Activated T-cell treated with anti-CD3 and anti-CD28 coated beads, Interleukin-2, amount 50 U/mL, for 24 hours (primary cell): ENCODE data around the gene ABL2.

ENCODE experiments used
- DNase-seq: peaks from one replicate; pipeline ENCODE4 v3.0.0-alpha.2; 2020
- H3K27ac Mint-ChIP-seq: 2 replicates; pipeline ENCODE4 v1.8.0; 2020; ENCODE audit warnings: mild to moderate bottlenecking, mixed read lengths
- H3K27me3 Mint-ChIP-seq: 2 replicates; pipeline ENCODE4 v1.8.0; 2020; ENCODE audit warnings: mixed read lengths
- H3K36me3 Mint-ChIP-seq: 2 replicates; pipeline ENCODE4 v1.8.0; 2020; ENCODE audit warnings: low read depth, mixed read lengths
- H3K4me1 Mint-ChIP-seq: 2 replicates; pipeline ENCODE4 v1.8.0; 2020; ENCODE audit warnings: low read depth, mixed read lengths
- H3K4me3 Mint-ChIP-seq: 2 replicates; pipeline ENCODE4 v1.8.0; 2020; ENCODE audit warnings: mild to moderate bottlenecking, moderate library complexity, mixed read lengths
- H3K9me3 Mint-ChIP-seq: 2 replicates; pipeline ENCODE4 v1.8.0; 2020; ENCODE audit warnings: mixed read lengths

Gene ABL2

DNA sequence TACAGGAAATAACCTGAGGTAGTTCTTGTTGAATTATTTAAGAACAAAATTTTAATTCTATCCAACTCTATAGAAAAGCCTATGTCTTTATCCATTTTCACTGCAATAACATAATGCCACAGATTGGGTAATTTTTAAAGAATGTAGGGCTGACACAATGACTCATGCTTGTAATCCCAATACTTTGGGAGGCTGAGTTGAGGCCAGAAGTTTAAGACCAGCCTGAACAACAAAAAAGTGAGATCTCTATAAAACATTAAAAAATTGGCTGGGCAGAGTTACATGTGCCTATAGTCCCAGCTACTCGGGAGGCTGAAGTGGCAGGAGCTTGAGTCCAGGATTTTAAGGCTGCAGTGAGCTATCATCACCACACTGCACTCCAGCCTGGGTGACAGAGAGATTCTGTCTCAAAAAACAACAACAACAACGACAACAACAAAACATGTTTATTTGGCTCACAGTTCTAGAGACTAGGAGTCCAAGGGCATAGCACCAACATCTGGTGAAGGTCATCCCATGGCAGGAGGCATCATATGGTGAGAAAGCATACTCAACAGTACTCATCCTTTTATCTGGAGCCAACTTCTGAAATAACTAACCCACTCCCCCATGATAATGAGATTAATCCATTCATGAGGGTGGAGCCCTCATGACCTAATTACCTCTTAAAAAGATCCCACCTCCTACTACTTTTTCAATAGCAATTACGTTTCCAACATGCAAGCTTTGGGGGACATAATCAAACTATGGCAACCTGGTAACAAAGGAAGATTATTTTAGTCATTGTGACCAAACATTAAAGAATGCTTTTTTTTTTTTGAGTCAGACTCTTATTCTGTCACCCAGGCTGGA, 59.6 kb downstream of the ABL2 start:
- H3K27me3 Mint-ChIP-seq = no peaks in the 10 kb centered on the region
- no peak overlapping the region for H3K27ac Mint-ChIP-seq
- no peaks in the 10 kb centered on the region for H3K36me3 Mint-ChIP-seq
- H3K4me3 Mint-ChIP-seq = no peak overlapping the region
- DNase-seq = no peak
- H3K9me3 Mint-ChIP-seq = no peaks in the 10 kb centered on the region
- H3K4me1 Mint-ChIP-seq = peaks cover 20% of the 10 kb centered on the region

DNA sequence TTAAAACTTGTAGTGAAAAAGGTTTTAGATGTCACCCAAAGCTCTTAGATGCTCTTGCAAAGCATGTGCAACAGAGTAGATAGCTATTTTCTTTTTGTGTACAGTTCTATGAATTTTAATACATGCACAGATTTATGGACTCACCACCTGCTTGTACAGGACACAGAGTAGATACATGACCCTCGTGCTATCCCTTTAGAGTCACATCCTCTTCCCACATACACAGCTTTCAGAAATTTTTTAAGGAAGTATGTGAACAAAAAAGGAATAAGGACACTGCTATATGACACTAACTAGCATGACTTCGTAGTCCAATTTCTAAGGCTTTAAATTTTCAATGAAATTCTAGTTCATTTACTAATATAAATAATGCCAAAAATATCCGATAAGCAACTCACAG, 60.9 kb downstream of the ABL2 start:
- H3K4me1 Mint-ChIP-seq = peaks cover 28% of the 10 kb centered on the region

DNA sequence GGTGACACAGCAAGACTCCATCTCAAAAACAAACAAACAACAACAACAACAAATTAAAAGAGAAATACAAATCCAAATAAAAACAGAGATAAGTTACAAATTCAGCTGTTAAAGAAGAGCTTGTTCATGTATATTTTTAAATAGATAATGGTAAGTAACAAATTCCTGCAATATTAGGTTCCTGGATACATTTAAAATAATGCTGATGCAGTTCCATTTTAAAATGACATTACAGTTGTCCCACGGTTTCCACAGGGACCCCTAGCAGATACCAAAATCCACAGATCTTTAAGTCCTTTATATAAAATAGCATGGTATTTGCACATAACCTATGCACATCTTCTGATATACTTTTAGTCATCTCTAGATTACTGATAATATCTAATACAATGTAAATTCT, 61.5 kb downstream of the ABL2 start:
- H3K36me3 Mint-ChIP-seq = peaks cover 3% of the 10 kb centered on the region
- H3K4me3 Mint-ChIP-seq = no peak overlapping the region

More for the DNA sequence above, 60.9 kb downstream of the ABL2 start:
- no peak for DNase-seq
- Mint-ChIP-seq H3K27me3 (no peaks in the 10 kb centered on the region), H3K36me3 (peaks cover 3% of the 10 kb centered on the region), H3K9me3 (no peaks in the 10 kb centered on the region), H3K4me3 (no peak overlapping the region), H3K27ac (no peak overlapping the region)

DNA sequence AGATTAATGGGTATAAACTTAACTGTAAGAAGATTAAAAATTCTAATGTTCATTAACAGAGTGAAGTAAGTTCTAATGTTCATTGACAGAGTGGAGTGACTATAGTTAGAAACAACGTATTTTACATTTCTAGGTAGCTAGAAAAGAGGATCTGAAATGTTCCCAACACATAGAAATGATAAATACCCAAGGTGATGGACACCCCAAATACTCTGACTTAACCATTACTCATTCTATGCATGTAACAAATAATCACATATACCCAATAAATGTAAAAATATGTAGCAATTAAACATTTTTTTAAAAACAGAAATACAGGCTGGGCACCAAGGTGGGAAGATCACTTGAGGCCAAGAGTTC, 62.1 kb downstream of the ABL2 start:
- Mint-ChIP-seq H3K9me3 (no peaks in the 10 kb centered on the region), H3K36me3 (peaks cover 3% of the 10 kb centered on the region), H3K27ac (no peak overlapping the region), H3K4me3 (no peak overlapping the region), H3K27me3 (no peaks in the 10 kb centered on the region), H3K4me1 (peaks cover 30% of the 10 kb centered on the region)
- DNase-seq = no peak

More for the DNA sequence above, 61.5 kb downstream of the ABL2 start:
- Mint-ChIP-seq H3K9me3 (no peaks in the 10 kb centered on the region), H3K27me3 (no peaks in the 10 kb centered on the region), H3K4me1 (peaks cover 28% of the 10 kb centered on the region), H3K27ac (no peak overlapping the region)
- DNase-seq = no peak

DNA sequence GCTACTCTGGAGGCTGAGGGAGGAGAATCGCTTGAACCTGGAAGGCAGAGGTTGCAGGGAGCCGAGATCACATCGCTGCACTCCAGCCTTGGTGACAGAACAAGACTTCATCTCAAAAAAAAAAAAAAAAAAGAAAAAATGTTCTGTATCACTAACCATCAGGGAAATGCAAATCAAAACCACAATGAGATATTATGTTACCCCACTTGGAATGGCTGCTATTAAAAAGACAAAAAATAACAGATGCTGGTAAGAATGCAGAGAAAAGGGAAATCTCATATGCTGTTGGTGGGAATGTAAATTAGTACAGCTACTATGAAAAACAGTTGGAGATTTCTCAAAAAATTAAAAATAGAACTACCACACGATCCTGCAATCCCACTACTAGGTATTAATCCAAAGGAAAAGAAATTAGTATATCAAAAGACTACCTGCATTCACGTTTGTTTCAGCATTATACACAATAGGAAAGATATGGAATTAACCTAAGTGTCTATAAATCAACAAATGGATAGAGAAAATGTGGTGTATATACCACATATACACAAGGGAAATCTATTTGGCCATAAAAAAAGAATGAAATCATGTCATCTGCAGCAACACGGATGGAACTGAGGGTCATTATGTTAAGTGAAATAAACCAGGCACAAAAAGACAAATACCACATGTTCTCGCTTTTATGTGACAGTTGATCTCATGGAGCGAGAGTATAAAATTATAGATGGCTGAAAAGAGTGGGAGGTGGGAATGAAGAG, 62.6 kb downstream of the ABL2 start:
- H3K36me3 Mint-ChIP-seq = peaks cover 3% of the 10 kb centered on the region
- peaks cover 31% of the 10 kb centered on the region for H3K4me1 Mint-ChIP-seq
- H3K27ac Mint-ChIP-seq = no peak overlapping the region
- no peaks in the 10 kb centered on the region for H3K27me3 Mint-ChIP-seq
- DNase-seq = no peak
- no peaks in the 10 kb centered on the region for H3K9me3 Mint-ChIP-seq
- no peak overlapping the region for H3K4me3 Mint-ChIP-seq

DNA sequence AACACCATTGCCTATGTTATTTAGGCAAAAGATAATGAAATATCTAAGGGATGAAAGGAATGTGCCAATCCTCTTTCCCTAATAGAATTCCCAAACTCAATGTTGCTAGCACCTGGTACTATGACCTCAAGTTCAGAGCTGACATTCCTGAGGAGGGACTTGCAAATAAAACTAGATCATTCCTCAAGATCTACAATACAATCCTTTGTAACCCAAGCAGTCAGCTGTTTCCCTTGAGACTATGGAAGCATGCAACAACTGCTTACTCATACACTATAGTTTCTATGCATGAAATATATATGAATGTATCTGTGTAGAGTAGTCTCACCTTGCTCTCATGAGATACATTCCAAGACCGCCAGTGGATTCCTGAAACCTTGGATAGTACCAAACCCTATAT, 65.0 kb downstream of the ABL2 start:
- peaks cover 26% of the 10 kb centered on the region for H3K4me1 Mint-ChIP-seq
- DNase-seq = no peak
- H3K27me3 Mint-ChIP-seq = no peaks in the 10 kb centered on the region
- H3K36me3 Mint-ChIP-seq = peaks cover 3% of the 10 kb centered on the region
- H3K9me3 Mint-ChIP-seq = no peaks in the 10 kb centered on the region
- H3K4me3 Mint-ChIP-seq = no peak overlapping the region
- no peak overlapping the region for H3K27ac Mint-ChIP-seq

DNA sequence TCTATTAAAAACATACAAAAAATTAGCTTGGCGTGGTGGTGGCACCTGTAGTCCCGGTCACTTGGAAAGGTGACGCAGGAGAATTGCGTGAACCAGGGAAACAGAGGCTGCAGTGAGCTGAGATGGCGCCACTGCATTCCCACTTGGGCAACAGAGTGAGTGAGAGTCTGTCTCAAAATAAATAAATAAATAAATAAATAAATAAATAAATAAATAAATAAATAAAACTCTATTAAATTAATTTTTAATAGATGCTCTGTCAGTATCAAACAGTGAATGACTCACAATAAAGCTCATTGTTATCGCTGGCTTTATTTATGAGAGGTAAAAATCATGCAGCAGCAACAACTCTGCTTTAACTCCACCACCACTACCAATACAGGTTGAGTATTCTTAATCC, 72.8 kb downstream of the ABL2 start:
- no peak overlapping the region for H3K27ac Mint-ChIP-seq
- H3K9me3 Mint-ChIP-seq = no peaks in the 10 kb centered on the region
- no peaks in the 10 kb centered on the region for H3K27me3 Mint-ChIP-seq
- peaks cover 22% of the 10 kb centered on the region for H3K4me1 Mint-ChIP-seq
- H3K36me3 Mint-ChIP-seq = no peaks in the 10 kb centered on the region
- no peak overlapping the region for H3K4me3 Mint-ChIP-seq
- DNase-seq = no peak

DNA sequence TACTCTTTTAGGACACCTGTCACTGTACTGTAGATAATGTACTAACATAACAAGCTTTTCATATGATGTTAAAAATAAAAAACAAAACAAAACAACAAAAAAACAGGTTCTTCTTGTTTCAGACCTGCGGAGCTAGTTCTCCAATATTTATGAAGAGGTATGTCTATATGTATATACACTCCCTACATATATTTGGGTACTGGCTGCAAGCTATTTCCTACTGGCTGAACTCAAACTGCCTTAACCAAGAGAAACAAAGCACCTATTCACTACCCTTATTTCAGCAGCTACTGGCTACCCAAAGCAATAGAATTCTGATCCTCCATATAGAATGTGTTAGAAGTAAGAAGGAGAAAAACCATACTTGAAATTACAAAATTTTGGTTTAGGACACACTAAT, 73.5 kb downstream of the ABL2 start:
- H3K9me3 Mint-ChIP-seq = no peaks in the 10 kb centered on the region
- no peak for DNase-seq
- no peaks in the 10 kb centered on the region for H3K27me3 Mint-ChIP-seq
- no peaks in the 10 kb centered on the region for H3K36me3 Mint-ChIP-seq
- H3K4me1 Mint-ChIP-seq = peaks cover 21% of the 10 kb centered on the region
- no peak overlapping the region for H3K27ac Mint-ChIP-seq
- H3K4me3 Mint-ChIP-seq = no peak overlapping the region

DNA sequence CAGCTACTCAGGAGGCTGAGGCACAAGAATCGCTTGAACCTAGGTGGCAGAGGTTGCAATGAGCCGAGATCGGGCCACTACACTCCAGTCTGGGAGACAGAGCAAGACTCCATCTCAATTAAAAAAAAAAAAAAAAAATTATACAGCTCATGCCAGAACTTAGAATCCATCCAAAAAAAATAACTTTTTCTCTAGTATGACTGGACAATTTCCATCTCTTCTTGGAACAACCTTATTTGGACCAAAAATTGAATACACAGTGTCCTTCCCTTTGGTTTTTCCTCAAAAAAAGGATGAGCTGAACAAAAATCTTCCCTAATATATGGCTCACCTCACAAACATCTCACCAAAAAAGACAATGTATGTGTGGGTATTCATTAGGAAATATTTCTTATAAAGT, 73.9 kb downstream of the ABL2 start:
- Mint-ChIP-seq H3K4me1 (peaks cover 21% of the 10 kb centered on the region), H3K9me3 (no peaks in the 10 kb centered on the region), H3K27me3 (no peaks in the 10 kb centered on the region), H3K36me3 (no peaks in the 10 kb centered on the region), H3K4me3 (no peak overlapping the region), H3K27ac (no peak overlapping the region)
- no peak for DNase-seq

DNA sequence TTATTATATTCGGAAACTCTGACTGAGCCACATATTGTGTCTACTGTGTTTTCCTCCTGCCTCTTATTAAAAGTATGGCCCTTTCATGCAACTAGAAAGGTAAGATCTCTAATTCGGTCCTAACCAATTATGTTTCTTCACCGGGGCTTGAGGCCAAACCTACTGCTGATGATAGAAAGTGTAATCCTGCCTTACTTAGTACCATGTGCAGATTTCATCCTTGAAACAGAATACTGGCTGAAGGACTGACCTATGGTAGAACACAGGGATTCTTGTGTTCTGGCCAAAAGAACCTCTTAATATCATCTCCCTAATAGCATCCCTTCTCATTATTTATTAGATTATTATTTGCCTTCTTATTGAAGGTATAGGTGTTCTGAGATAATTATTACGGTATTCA, 75.0 kb downstream of the ABL2 start:
- Mint-ChIP-seq H3K27ac (no peak overlapping the region), H3K36me3 (no peaks in the 10 kb centered on the region), H3K4me1 (peaks cover 21% of the 10 kb centered on the region), H3K4me3 (no peak overlapping the region), H3K9me3 (peaks cover 2% of the 10 kb centered on the region), H3K27me3 (no peaks in the 10 kb centered on the region)
- no peak for DNase-seq

DNA sequence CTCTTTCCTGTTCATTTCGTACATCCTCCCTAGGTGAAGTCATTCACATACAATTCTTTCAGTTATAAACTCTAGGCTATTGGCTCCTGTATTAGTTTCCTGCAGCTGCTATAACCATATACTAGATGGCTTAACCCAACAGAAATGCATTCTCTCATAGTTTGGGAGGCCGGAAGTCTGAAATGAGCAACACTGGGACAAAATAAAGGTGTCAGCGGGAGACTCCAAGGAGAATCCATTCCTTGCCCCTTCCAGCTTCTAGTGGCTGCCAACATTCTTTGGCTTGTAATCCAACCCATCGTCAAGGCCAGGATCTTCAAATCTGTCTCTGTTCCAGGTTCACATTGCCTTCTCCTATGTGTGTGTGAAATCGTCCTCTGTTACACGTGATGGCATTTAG, 76.3 kb downstream of the ABL2 start:
- no peak for DNase-seq
- peaks cover 7% of the 10 kb centered on the region for H3K36me3 Mint-ChIP-seq
- H3K27ac Mint-ChIP-seq = peak overlapping the region; percentile 6
- H3K27me3 Mint-ChIP-seq = no peaks in the 10 kb centered on the region
- peaks cover 19% of the 10 kb centered on the region for H3K4me1 Mint-ChIP-seq
- peaks cover 2% of the 10 kb centered on the region for H3K9me3 Mint-ChIP-seq
- no peak overlapping the region for H3K4me3 Mint-ChIP-seq

DNA sequence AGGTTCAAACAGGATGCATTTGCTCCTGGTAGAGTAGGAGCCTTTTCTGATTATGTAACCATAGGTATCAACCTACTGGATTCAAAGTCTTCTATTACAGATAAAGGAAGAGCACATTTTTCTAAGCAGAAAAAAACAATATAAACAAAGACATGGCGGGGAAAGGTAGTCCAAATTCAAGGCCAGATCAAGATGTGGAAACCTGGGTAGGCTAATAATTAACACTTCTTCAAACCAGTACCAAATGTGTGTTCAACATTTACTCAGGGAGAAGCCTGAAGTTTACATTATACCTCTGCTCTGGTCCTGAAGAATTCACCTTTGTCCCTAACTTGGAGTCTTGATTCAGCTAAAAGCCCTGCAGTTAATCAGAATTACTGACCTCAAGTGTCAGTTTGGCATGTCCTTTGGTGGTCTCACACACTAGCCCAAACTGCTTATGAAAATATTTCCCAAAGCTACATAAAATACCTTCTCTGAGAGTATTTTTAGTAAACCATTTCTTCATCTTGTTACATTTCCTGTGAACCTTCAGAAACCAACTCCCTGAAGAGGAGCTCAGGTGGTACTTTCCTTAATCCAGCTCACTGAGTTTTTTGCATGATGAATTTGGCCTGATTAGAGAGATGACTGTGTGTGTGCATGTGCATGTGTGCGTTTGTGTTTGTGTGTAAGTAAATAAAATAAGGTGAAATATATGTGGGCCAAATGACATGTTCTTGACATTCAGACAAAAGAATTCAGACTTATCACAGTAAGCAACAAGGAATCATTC, 77.4 kb downstream of the ABL2 start:
- H3K9me3 Mint-ChIP-seq = peaks cover 2% of the 10 kb centered on the region
- H3K4me1 Mint-ChIP-seq = peaks cover 19% of the 10 kb centered on the region
- H3K36me3 Mint-ChIP-seq = peaks cover 16% of the 10 kb centered on the region
- H3K27me3 Mint-ChIP-seq = no peaks in the 10 kb centered on the region
- H3K4me3 Mint-ChIP-seq = no peak overlapping the region
- no peak overlapping the region for H3K27ac Mint-ChIP-seq
- DNase-seq = no peak

DNA sequence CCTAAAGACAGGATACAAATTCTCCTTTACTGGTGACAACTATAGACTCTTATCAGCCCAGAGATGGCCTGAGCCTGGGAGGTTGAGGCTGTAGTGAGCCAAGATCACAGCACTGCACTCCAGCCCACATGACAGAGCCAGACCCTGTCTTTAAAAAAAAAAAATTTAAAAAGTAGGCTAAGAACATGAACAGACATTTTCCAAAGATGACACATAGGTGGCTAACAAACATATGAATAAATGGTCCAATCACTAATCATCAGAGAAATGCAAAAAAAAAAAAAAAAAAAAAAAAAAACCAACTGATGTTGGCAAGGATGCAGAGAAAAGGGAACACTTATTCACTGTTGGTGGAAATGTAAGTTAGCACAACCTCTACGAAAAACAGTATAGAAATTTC, 82.6 kb downstream of the ABL2 start:
- no peaks in the 10 kb centered on the region for H3K27me3 Mint-ChIP-seq
- no peak overlapping the region for H3K27ac Mint-ChIP-seq
- H3K4me1 Mint-ChIP-seq = peaks cover 22% of the 10 kb centered on the region
- H3K36me3 Mint-ChIP-seq = peaks cover 16% of the 10 kb centered on the region
- no peak for DNase-seq
- no peak overlapping the region for H3K4me3 Mint-ChIP-seq
- peaks cover 2% of the 10 kb centered on the region for H3K9me3 Mint-ChIP-seq

DNA sequence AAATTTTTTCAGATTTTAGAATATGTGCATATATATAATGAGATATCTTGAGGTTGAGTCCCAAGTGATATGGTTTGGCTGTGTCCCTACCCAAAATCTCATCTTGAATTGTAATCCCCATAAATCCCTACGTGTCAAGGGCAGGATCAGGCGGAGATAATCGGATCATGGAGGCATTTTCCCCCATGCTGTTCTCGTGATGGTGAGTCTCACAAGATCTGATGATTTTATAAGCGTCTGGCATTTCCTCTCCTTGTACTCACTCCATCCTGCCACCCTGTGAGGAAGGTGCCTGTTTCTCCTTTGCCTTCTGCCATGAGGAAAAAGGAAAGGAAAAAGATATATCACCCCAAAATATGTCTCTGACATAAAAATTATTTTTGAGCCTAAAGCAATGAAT, 83.0 kb downstream of the ABL2 start:
- H3K27ac Mint-ChIP-seq = no peak overlapping the region
- H3K27me3 Mint-ChIP-seq = no peaks in the 10 kb centered on the region
- no peak for DNase-seq
- no peak overlapping the region for H3K4me3 Mint-ChIP-seq
- H3K9me3 Mint-ChIP-seq = peaks cover 2% of the 10 kb centered on the region
- peaks cover 25% of the 10 kb centered on the region for H3K4me1 Mint-ChIP-seq
- peaks cover 16% of the 10 kb centered on the region for H3K36me3 Mint-ChIP-seq

DNA sequence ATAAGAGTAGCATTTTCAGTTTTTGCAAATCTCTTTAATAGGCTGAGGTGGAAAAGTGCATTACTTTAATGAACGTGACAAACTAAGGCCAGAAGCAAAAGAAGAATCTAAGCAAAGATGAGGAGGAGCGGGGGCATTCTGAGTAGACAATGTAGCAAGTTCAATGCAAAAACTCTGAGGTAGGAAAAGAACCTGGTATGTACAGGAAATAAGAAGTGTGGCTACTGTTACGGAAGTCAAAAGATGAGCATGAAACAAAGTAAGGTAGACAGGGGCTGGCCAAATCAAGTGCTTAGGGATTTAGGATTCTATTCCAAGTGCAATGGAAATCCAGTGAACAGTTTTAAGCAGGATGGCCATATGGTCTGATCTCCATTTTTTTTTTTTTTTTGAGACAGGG, 84.0 kb downstream of the ABL2 start:
- Mint-ChIP-seq H3K27ac (no peak overlapping the region), H3K4me1 (peaks cover 33% of the 10 kb centered on the region), H3K36me3 (peaks cover 16% of the 10 kb centered on the region), H3K9me3 (peaks cover 2% of the 10 kb centered on the region), H3K4me3 (no peak overlapping the region), H3K27me3 (no peaks in the 10 kb centered on the region)
- no peak for DNase-seq
